GM18508 (cell line): ENCODE results near the gene MAFB.

Source experiments
- ATAC-seq: cut with Tn5 transposase; IDR thresholded peaks from one replicate; pipeline ENCODE4 v1.9.1; 2021; ENCODE audit warnings: moderate number of reproducible peaks; ENCODE audit not compliant: insufficient read depth, unreplicated experiment

MAFB gene

DNA sequence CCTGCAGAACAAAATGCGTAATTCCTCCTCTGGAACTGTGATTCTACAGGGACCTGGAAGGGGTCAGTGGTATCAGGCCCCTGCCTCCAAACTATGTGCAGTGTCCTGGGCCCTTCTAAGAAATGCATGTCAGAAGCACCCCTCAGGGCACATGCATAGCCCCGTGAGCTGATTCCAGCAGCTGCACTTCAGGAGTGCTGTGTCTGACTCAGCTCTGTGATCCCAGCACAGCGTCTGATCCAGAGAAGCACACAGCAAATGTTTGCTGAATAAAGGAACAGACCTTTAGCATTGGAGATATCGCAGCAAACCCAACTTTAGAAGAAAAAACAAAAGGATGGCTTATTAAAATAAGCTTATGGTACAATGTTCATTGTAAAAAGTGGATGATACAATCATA is 15.8 kb upstream of the MAFB start:
- ATAC-seq, result no peak

DNA sequence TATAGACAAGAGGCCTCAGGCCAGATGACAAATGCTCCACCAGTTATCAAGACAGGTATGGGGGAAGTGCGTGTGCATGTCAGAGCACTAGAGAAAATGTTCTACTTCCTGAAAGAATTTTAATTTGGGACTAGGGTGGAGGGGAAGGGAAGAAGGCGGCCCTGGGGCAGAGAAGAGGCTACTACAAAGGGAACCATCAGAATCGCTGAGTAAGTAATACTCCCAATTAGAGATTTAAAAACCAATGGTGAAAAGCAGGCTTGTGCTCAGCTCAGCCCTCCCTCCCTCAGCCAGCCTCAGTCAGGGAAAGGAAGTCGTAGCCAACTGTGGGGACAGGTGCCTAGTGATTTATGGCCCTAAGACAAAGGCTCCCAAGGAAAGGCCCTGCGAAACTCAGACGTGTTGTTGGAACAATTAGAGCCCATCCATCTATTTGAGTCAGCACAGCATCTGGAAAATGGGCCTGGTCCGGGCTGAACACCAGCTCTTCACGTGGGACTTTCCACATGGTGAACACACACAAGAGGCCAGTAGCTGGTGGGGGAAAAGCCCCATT is 15.0 kb upstream of the MAFB start:
- ATAC-seq, result no peak

DNA sequence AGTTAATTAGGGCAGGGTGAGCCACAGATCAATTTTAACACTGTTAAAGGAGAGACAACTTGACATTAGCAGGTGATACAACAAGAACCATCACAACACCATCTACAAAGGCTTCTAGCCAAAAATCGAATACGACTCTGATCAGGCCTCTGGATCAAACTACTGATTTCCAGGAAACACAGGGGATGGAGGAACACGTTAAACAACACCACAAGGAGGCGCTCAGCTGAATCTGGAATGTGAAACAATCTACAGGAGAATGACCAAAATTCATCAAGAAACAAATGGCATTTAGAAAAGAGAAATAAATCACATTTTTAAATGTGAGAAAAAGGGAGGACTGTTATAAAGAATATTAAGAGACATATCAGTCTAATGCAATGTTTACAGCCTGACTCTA is 13.5 kb upstream of the MAFB start:
- no peak for ATAC-seq

DNA sequence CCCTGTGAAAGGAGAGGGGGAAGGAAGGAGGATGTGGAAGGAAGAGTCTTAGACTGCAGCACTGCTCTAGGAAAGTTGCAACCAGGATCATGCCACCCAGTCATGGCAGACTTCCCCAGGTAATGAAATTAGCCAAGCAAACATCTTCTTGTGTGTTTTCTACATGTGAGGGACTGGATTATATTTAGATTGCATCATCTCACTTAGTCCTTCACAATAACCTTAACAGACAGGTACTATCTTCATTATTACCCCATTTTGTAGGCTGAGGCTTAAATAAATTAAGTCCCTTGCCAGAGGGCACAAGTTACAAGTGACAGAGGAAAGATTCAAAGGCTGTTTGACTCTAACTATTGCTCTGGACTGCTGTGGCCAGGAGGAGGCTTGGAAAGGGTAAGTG is 9.7 kb upstream of the MAFB start:
- no peak for ATAC-seq

DNA sequence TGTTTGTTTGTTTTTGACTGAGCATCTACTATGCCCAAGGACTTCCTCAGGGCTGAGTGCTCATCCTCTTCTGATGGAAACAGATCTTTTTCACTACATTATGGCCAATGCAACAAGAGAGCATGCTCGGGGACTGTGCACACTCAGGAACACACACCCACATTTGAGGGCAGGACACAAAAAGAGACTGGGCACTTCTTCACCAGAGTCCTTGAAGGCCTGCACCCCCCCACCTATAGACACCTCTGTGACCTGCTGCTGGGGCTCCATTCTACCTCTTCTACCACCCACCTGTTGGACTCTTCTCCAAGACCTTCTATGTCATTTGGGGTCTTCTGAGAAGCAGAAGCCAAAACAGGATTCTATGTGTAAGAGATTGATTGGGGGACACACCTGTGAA is 9.2 kb upstream of the MAFB start:
- no peak for ATAC-seq

DNA sequence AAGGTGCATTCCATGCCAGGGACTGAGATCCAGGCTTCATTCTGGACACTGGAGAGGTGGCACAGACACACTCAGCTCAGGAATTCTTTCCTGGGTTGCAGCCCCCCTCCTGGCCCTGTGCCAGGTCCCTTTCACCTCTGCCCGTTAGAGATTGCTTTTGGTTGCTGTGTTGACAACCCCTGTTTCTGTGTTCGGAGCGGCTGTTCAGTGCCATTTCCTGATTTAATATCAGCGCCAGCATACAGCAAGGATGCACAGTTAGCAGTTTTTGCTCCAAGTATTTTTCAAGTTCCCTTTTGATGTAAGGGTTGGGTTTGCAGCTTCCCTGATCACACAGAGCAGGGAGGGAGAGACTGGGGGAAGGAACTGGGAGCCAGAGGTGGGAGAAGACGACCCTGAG is 8.5 kb upstream of the MAFB start:
- ATAC-seq, result no peak

DNA sequence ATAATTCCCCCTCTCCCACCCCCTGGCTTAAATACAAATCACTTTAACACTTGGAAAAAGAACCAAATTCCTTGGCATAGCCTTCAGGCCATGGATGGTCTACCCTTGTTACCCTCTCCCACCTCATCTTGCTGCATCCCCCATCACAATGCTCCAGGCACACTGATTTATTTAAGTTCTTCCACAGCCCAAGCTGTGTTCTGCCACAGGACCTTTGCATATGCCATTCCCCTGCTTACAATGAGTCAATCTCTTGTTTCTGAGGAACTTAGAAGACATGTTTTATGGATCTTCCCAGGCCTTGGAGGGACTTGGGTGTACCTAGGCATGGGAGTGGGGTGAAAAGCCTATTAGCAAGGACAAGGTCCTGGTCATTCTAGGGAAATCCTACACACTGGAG is 6.2 kb upstream of the MAFB start:
- no peak for ATAC-seq

DNA sequence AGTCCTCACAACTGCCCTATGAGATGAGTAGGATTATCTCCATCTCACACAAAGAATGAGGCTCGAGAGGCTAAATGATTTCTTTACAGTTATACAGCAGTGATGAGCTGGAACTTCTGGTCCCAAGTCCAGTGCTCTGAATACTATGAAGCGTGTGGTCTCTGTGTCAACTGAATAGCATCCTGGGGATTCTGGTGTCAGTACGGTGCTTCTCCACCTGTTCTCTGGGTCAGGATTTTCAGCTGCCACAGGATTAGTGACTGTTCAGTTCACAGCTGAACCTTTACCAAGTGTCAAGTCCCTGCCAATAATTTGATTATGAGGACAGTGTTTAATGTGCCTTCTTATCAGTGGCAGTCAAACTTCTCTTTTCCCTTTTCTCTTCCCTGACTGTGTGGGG is 5.2 kb upstream of the MAFB start:
- no peak for ATAC-seq

DNA sequence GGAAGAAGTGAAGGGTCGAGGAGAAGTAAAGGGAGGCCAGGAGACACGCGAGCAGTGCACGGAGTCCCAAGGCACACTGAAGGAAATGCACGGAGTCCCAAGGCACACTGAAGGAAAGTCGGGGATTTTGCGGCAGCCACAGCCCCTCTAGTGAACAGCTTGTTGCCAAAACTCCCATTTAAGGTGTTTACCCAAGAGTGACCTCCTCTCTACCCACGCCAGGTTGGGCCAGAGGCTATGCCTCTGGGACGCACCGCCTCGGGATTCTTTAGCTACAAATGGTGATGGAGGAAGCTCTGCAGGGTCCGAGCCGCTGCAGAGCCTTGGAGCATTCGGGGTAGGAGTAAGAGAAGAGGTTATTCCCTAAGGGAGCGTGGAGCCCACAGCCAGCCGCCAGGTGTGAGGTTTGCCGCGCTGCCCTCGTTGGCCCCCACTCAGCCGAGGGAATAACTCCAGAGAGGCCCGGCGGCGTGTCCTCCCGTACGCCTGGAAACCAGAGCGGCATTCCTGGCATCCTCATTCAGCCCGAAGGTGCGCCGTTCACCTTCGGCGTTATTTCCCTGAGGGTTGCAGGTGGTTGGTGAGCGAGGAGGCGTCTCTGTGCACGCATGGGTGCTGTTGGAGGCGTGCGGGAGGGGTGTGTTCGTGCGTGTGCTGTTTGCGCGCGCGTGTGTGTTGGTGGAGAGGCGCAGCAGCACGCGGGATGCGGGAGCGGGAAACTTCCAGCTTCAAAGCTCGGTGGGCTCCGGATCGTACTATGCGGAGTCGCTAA is 3.4 kb upstream of the MAFB start:
- ATAC-seq, result no peak

DNA sequence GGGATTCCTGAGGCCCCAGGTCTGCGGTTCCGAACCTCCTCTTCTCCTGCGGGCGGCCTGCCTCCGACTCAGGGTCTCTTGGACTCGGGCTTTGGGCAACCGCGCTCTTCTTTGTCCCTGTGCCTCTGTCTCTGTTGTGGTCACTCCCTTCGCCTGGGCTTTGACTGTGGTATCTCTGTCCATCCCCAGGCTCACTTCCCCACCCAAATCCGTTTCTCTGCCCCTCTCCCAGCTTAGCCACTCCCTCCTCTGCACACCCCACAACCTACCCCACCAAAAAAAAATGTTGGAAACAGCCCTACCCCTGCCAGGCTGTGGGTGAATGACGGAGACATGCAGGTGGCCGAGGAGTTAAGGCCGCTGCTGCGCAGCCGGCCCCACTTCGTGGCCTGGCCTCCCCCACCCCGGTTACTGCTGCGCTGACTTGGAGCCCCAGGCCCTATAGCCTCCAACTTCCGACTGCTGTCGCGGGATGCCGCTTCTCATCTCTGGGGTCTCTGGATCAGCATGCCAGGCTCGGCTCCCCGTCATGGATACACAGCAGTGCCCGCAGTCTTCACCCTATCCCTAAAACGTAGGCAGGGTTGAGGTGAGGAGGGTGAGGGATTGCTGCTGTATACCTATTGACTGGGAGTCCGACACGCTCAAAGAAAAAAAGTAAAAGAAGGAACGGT is 2.7 kb upstream of the MAFB start:
- no peak for ATAC-seq

DNA sequence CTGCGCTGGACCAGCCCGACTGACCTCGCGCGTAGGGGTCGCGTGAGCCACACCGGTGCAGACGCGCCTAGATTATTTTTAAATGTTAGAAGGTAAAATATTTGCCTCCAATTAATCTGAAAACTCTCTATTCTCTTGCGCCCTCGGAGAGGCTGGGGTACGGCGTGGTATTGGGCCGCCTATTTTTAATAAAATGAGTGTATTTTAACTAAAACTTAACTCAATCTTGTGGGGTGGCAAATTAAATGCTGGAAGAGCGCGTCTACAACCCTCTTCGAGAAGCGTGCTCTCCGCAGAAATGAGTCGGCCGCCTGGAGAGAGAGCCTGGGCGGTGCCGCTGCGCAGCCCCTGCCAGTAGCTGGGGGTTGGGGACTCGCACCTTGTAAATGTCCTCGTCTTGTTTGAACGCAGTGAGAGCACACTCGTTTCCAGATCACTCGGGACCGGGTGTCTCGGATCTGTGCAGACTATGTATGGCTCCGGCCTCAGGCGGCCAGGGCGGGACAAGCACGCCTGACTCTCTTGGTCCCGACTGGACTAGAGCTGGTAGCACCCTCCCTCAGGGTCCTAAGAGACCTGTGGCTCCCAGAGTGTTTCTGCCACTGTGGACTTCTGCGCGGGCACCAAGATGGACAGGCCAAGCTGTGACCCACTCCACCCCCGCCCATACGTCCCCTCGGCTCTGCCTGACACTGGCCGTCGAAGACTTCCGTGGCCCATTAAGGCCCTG is 2.0 kb upstream of the MAFB start:
- no peak for ATAC-seq

DNA sequence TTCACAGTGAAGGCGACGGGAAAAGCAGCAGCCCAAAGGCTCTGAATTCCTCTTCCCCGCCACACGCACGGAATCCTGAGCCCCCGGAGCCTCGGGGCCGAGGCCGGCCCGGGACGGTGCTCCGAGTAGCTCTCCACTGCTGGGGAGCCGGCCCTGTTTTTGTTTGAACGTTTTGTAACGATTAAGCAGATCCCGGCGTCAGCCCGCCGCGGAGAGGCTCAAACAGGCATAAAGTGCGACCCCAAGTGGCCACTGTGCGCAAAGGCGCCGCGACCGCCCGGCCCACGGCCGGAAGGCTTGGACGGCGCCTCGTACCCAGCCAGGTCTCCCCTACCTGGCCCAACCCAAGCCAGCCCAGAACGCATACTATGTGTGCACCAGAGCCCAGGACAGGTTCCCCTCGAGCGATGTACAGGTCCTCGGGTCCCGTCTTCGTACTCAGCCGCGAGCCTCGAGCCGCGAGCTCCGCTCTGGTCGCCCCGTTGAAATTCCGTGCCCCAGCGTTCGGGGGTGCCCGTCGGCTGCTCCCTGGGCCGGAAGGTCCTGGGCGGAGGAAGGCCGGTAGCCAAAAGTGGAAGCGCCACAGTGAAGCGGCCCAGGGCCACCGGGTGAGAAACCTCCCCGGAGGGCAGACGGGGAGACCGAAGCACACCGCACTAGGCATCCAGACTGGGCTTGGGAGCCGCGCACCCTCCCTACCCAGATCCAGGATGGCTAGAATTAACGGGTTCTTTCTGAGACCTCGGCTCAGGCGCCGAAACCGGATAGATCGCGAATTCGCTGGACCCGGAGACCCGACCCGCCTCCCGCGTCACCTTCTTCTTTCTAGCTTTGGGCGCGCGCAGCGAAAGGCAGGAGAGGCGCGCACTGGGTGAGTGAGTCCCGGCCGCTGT is 1.2 kb upstream of the MAFB start:
- no peak for ATAC-seq

DNA sequence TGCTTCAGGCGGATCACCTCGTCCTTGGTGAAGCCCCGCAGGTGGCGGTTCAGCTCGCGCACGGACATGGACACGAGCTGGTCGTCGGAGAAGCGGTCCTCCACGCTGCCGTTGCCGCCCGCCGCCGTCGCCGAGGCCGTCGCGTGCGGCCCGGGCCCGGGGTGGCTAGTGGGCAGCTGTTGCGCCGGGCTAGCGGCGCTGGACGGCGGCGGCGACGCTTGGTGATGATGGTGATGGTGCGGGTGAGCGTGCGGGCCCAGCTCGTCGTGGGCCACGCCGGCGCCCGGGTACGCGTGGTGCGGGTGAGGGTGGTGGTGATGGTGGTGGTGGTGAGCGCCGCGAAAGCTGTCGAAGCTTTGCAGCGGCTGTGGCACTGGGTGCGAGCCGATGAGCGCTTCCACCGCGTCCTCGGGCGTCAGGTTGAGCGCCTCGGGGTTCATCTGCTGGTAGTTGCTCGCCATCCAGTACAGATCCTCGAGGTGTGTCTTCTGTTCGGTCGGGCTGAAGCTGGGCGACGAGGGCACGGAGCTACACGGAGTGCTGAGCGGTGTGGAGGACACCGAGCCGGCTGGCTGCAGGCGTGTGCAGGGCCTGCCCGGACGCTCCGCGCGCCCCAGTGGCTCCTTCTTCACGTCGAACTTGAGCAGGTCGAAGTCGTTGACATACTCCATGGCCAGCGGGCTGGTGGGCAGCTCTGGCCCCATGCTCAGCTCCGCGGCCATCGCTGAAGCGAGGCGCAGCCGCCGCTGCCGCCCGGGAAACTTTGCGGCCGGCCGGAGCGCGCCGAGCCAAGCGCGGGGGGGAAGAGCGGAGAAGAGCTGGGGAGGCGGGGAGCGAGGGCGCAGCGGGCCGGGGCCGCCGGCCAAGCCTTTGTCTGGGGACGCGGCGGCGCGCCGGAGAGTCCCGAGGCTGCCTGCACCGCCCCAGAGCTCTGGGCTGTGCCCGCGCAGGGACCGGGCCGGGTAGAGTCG is 622 bp downstream of the MAFB start:
- ATAC-seq, result no peak

DNA sequence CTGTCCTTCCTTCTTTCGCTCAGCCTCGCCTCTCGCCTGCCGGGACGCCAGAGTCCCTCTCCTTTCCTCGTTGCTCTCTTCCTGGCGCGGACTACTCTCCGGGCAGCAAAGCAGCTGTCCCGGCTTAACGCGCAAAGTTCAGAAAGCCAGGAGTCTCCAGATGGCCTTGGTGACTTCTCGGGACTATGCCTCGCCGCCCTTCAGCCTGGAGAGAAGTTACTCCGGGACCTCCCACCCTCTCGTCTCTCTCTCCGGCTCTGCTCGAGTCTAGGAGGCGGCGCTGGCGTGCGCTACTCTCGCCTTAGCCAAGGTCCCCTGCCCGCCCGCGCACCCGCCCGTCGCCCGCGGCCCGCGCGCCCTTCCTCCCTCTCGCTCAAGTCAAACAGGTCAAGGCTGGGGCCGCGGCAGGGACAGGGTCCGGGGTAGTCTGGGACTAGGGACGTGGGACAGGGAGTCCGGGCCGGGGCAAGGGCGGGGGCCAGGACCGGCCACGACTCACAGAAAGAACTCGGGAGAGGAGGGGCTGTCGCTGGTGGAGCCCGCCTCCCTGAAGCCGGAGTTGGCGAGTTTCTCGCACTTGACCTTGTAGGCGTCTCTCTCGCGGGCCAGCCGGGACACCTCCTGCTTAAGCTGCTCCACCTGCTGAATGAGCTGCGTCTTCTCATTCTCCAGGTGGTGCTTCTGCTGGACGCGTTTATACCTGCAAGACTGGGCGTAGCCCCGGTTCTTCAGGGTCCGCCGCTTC is 1.5 kb downstream of the MAFB start:
- no peak for ATAC-seq

DNA sequence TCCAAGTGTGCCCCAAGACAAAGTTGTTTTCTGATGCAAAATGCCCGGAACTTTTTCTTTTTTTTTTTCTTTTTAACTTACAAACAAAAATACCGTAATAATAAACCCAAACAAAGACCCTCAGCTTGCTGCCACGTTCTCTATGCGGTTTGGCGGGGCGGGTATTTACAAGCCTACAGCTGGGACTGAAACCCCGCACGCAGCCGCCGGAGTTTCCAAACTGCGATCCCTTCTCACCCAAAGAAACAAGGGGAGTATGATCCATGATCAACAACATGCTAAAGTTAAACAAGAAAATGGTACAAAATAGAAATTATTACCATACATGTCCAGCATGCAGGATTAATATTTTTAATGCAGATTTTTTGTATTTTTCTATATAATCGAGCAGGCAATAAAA is 2.1 kb downstream of the MAFB start:
- ATAC-seq, result no peak

DNA sequence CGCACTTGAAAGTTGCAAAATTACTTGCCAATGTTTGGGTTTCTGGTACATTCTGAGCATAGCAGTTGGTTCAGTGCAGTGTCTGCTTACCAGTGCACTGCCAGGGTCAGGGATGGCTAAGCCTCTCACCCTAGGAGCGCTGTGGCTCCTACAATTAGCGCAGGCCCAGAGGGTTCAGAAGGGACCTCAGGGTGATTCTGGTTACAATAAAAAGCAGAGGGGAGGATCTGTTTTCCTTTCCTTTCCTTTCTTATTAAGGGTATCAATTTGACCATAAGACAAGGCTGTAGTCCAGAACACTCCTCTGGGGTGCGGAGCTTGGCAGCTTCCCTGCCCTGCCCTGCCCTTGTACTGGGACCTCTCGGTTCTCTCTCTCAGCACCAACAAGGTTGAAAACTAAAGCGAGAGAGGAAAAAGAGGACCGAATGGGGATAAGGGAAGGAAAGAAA is 2.6 kb downstream of the MAFB start:
- ATAC-seq, result no peak

DNA sequence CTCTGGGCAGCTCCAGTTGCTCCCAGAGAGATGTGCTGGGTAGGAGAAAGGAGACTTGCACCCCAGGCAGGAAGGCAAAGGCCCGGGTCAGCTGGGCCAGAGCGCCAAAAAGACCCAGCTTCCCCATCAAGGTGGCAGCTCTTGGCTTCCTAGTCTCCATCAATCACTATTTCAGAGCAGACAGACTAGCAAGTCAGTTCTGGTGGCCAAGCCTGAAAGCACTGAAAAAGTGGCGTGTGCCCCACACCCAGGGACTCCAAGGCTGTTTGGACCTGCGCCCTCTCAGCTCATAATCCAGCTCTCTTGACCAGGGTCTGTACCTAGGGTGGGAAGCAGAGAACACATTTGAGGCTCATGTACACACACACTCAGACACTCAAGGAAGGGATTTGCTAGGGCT is 3.7 kb downstream of the MAFB start:
- no peak for ATAC-seq

DNA sequence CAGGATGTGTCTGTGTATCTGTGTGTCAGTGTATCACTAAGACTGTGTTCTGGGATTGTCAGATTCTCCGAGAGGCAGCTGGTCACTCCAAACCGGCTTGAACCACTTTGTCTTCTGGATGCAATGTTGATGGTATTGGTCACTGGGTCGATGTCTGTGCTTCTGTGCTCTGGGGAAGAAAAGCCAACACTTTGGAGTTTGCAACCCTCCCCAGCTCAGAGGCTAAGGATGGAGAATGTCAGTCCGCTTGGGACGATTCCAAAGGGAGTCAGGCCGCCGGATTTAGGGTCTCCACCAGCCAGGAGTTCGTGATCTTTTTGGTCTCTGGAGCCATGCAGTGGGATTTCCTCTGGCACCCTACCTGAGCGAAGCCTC is 5.2 kb downstream of the MAFB start:
- ATAC-seq, result no peak
